C4-2B (cell line): ENCODE data around the gene LDLRAP1.
"Not testable (repeated sequence)": the region's sequence is repeated elsewhere in the genome, so short reads cannot be mapped to it uniquely, and the experiment has no call there.

Source experiments
- H3K27ac ChIP-seq: fragments of 450-650 bp; 2 replicates; pipeline ENCODE4 v1.5.1; 2017
- ZFX ChIP-seq: fragments of 450-650 bp; IDR thresholded peaks from 2 replicates; pipeline ENCODE4 v1.6.1; 2017
- TF ChIP-seq, protein P1 (sequence below): fragments of 450-650 bp; conservative IDR thresholded peaks from 2 replicates; pipeline ENCODE4 v1.5.1; 2017; ENCODE audit warnings: mild to moderate bottlenecking

The LDLRAP1 gene

DNA sequence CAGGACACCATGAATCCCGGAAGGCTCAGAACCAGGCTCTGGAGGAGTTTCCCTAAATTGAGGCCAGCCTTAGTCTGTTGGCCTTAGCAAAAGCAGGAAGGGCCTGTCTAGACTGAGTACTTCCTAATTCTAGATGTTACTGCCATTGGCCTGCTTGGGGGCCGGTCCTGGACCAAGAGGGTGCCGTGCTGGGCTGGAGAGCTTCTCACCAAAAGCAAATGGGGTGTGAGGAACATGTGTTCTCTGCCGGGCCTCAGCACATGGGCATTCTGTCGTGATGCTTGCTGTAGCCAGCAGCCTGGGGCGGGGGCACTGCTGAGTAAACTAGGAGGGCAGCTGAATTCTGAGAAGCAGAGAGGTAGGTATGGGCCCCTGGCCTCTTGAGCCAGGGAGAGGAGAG, 37.5 kb downstream of the LDLRAP1 start:
- no peak overlapping the region for H3K27ac ChIP-seq
- TF ChIP-seq, protein P1, sequence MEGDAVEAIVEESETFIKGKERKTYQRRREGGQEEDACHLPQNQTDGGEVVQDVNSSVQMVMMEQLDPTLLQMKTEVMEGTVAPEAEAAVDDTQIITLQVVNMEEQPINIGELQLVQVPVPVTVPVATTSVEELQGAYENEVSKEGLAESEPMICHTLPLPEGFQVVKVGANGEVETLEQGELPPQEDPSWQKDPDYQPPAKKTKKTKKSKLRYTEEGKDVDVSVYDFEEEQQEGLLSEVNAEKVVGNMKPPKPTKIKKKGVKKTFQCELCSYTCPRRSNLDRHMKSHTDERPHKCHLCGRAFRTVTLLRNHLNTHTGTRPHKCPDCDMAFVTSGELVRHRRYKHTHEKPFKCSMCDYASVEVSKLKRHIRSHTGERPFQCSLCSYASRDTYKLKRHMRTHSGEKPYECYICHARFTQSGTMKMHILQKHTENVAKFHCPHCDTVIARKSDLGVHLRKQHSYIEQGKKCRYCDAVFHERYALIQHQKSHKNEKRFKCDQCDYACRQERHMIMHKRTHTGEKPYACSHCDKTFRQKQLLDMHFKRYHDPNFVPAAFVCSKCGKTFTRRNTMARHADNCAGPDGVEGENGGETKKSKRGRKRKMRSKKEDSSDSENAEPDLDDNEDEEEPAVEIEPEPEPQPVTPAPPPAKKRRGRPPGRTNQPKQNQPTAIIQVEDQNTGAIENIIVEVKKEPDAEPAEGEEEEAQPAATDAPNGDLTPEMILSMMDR: no peak
- TF ChIP-seq ZFX: no peak

DNA sequence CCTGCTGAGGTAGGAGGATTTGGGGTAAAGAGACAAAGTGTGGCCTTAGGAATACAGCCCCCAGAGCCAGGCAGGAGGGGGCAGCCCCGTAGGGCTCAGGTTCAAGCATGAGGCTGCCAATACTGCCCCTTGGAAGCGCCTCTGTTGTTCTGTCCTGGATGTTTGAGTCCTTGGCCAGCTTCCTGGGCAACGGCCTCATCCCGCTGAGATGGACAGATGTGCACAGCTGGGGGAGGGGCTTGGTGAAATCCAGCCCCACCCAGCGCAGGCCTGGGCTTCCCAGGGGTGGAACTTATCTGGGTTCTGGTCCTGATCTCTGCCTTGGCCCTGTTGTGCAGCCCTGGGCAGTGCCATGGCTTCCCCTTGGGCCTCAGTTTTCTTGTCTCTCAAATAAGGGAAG, 38.4 kb downstream of the LDLRAP1 start:
- TF ChIP-seq, protein P1: no peak
- TF ChIP-seq ZFX: no peak
- no peak overlapping the region for H3K27ac ChIP-seq

DNA sequence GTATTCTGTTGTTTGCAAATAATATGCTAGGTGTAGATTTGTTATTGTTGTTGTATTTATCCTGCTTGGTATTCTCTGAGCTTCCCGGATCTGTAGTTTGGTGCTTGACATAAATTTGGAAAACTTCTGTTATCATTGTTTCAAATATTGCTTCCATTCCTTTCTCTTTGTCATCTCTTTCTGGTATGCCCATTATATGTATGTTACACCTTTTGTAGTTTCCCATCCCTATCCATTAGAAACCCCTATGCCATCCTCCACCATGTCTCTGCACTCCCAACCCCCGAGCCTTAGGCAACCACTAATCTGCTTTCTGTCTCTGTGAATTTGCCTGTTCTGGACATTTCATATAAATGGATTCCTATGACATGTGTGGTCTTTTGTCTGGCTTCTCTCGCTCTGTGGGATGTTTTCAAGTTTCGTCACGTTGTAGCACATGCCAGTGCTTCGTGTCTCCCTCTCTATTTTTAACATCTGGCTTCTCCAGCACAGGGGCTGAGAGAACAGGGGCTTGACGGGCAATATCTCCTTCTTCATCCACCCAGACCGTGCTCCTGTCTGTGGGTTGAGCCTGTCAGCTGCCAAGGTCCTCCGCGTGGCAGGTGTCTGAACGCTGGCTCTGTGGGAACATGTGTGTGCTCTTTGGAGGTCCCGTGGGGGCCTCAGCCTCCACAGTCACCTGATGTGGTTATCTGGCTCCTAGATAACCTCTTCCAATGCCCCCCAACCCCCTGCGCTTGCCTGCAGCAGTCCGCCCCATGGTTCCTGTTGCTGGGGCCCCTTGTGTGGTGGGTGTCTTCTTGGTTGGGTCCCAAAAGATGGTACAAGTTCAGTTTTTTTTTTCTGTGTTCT, 40.3 kb downstream of the LDLRAP1 start:
- TF ChIP-seq, protein P1: no peak
- TF ChIP-seq ZFX: no peak
- H3K27ac ChIP-seq: no peak overlapping the region

DNA sequence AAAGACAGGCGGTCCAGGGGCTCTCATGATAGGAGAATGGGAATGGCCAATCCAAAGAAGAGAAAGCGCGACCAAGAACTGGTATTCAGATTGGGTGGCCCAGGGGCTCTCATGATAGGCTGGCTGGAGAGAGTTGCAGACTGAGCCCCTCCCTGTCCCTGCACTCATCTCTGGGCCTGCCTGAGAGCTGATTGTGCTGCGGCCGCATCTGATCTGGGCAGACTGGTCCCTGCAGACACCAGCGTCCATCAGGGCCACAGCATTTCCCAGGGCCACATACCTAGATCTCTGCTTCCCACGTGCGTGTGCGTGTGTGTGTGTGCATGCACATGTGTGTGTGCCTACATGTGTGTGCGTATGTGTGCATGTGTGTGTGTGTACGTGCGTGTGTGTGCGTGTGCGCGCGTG, 42.8 kb downstream of the LDLRAP1 start:
- no peak overlapping the region for H3K27ac ChIP-seq
- TF ChIP-seq, protein P1: no peak
- no peak for TF ChIP-seq ZFX

DNA sequence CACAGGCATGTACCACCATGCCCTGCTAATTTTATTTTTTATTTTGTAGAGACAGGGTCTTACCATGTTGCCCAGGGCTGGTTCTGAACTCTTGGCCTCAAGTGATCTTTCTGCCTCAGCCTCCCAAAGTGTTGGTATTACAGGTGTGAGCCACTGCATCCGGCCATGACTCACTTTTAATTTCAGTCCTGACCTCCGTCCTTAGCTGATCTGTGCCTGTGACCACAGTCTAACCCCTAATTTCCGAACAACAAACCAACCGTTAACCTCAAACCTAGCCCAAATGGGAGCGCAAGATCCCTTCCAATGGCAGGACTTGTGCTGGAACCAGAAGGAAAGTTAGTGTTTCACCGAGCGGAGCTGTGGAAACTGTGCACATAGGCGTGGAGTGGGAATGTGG, 43.9 kb downstream of the LDLRAP1 start:
- TF ChIP-seq ZFX: no peak
- TF ChIP-seq, protein P1: no peak
- no peak overlapping the region for H3K27ac ChIP-seq

DNA sequence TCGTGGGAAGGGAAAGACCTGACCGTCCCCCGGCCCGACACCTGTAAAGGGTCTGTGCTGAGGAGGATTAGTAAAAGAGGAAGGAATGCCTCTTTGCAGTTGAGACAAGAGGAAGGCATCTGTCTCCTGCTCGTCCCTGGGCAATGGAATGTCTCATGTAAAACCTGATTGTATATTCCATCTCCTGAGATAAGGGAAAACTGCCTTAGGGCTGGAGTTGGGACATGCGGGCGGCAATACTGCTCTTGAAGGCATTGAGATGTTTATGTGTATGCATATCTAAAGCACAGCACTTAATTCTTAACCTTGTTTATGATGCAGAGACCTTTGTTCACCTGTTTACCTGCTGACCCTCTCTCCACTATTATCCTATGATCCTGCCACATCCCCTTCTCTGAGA, 44.8 kb downstream of the LDLRAP1 start:
- H3K27ac ChIP-seq: not testable (repeated sequence)

DNA sequence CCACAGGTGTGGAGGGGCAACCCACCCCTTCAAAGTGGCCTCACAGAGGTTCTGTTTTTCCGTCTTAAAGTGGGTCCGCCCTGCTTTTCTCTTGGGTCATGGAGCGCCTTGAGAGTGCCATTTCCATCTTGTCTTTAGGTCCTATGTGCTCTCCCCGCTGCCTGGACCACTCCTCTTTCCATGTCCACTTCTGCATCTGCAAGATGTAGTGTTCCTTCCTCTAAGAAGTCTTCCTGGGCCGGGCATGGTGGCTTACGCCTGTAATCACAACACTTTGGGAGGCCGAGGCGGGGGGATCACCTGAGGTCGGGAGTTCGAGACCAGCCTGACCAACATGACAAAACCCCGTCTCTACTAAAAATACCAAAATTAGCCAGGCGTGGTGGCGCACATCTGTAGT, 45.4 kb downstream of the LDLRAP1 start:
- not testable (repeated sequence) for H3K27ac ChIP-seq

DNA sequence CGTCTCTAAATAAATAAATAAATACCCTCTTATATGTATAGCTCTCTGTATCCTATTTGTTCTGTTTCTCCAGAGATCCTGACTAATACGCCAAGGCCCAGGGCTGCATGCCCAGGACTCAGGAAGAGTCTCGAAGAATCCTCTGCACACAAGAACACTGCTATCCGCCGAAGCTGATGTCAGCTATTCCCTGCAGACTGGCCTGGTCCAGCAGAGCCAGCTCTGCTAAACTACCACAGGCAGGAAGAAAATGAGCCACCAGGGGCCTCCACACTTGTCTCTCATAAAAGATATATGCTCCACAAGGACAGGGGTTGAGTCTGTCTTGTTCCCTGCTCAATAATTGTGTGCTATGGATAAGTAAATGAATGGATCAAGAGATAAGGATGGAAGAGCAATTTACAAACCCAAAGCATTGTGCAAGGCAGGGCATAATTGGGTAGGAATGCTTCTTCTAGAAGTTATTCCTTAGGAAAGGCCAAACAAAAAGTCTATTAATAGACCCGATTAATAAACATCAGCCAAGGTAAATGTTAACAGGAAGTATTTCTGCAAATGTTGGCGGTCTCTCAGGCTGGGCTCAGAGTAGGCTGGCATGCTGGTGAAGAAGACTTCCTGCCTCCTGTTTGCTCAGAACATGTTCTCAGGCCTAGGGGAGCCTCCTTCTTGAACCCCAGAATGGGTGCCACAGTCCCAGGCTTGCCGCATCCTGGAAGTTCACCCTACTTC, 46.9 kb downstream of the LDLRAP1 start:
- TF ChIP-seq ZFX: no peak
- TF ChIP-seq, protein P1: peak; percentile 41
- H3K27ac ChIP-seq: peak overlapping the region; percentile 60
